AG09309 (cell line): Measurements from ENCODE around the gene TMEM45A.
A peak's percentile ranks its signal among the peaks of the same experiment; 100 is the strongest.

Experiments used
- DNase-seq: peaks from one replicate; pipeline ENCODE4 v3.0.0-alpha.2; 2010; ENCODE audit warnings: low read depth
- H3K4me3 ChIP-seq: 2 replicates; pipeline ENCODE4 v1.5.1; 2011; ENCODE audit warnings: mild to moderate bottlenecking, low read depth, low read length, moderate library complexity; ENCODE audit not compliant: control insufficient read depth
- TF ChIP-seq, protein P1 (sequence below): IDR thresholded peaks from 2 replicates; pipeline ENCODE4 v1.5.1; 2011; ENCODE audit warnings: mild to moderate bottlenecking, low read depth, low read length, inconsistent platforms; ENCODE audit not compliant: insufficient read depth, control insufficient read depth; ENCODE audit errors: missing control alignments

TMEM45A gene

DNA sequence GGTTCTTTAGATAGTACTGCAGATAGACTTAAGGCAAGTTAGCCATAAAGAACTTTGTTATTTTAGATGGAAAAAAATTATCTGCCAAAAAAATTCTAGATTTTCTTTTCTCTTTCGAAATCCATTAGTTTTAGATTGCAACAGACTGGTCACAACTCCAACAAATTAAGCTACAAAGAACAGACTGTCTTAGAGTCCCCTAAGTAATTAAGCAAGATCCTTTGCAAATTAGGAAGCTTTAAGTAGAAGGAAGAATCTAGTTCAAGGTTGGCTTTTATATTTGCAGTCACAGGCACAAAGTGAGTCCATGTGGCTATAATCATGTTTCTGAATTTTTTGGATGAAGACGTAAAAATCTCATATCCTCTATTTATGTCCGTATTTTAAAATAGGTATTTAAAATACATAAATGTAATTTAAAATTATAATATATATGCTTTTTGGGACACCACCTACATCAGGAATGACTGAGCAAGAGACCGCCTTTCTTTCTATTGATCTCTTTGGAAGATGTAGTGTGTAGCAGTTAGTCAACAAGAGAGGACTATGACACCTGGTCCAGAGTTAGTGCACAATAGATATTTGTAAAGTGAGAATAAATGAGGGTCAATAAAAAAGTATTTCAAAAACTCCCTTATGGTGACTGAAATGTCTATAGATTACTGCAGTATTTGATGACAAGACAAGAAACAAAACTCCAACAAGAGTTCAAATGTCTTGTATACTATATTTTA lies 34.4 kb downstream of the TMEM45A start:
- DNase-seq: no peak
- no peak overlapping the region for H3K4me3 ChIP-seq

DNA sequence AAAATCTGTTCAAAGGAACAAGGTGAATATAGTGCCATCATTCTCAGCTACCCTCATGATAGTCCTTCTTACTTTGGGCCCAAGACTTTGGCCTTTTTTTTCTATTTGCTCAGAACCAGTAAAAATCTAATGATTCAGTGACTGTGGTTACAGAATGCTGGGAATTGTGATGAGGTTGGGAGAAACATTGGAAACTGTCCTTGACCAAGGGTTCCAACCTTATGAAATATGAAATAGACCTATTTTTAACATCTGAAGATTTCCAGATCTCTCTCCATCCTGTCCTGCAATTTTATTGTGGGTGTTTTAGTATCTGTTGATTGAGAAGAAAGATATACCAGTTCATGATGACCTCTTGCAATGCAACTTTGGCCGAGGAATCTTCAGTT lies 34.9 kb downstream of the TMEM45A start:
- TF ChIP-seq, protein P1, sequence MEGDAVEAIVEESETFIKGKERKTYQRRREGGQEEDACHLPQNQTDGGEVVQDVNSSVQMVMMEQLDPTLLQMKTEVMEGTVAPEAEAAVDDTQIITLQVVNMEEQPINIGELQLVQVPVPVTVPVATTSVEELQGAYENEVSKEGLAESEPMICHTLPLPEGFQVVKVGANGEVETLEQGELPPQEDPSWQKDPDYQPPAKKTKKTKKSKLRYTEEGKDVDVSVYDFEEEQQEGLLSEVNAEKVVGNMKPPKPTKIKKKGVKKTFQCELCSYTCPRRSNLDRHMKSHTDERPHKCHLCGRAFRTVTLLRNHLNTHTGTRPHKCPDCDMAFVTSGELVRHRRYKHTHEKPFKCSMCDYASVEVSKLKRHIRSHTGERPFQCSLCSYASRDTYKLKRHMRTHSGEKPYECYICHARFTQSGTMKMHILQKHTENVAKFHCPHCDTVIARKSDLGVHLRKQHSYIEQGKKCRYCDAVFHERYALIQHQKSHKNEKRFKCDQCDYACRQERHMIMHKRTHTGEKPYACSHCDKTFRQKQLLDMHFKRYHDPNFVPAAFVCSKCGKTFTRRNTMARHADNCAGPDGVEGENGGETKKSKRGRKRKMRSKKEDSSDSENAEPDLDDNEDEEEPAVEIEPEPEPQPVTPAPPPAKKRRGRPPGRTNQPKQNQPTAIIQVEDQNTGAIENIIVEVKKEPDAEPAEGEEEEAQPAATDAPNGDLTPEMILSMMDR: no peak
- no peak overlapping the region for H3K4me3 ChIP-seq
- no peak for DNase-seq

More for the DNA sequence above, 34.4 kb downstream of the TMEM45A start:
- TF ChIP-seq, protein P1: no peak

DNA sequence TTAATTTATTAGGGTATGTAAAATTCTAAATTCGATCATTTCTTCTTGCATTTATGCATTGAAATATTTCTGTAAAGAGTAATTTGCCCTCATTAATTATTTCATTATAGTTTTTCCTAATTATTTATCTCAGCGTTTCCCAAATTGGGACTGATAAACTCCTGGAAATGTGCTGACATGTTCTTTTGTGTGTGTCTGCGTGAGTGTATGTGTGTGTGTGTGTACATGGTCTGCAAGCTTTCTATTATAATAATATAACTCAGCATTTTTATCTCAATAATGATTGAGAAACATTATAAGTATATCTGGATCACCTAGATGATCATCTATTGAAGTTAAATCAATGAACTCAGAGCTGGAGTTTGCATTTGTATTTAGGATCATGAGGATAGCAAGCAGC lies 38.7 kb downstream of the TMEM45A start:
- DNase-seq: no peak
- TF ChIP-seq, protein P1: no peak

DNA sequence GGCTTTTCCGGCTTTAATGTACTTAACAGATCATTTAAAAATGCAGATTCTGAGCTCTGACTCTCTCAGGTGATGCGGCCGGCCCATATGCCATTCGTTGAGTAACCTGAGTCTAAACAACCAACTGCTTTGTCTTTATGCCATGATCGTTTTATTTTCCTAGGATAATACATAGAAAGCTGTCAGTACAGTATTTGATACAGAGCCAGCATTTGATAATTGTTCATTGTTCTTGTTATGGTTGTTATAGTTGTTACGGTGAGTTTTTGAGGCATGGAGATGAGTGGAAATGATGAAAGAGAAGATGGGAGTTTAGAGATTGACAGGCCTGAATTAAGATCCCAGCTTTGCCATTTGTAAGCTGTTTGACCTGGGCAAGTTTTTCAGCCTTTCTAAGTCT lies 40.0 kb downstream of the TMEM45A start:
- DNase-seq: no peak
- no peak overlapping the region for H3K4me3 ChIP-seq
- TF ChIP-seq, protein P1: no peak

More for the DNA sequence above, 38.7 kb downstream of the TMEM45A start:
- H3K4me3 ChIP-seq: no peak overlapping the region

DNA sequence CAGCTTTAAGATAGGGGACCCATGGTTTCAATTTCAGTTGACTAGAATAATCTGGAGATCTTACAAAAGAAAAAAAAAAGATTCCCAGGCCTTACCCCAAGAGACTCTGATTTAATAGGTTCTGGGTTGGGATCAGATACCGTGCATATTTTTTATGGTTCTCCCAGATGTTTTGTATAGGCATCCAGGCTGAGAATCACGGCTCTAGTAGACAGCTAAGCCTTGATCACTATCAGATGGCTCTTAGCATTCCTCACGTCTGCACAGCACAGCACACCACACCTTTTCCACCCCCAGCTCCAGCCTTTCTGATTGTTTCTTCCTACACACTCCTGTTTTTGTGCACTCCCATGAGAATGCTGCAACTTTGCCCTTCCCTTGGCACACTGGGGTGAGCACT lies 40.8 kb downstream of the TMEM45A start:
- TF ChIP-seq, protein P1: no peak
- H3K4me3 ChIP-seq: no peak overlapping the region
- DNase-seq: peak; percentile 81

DNA sequence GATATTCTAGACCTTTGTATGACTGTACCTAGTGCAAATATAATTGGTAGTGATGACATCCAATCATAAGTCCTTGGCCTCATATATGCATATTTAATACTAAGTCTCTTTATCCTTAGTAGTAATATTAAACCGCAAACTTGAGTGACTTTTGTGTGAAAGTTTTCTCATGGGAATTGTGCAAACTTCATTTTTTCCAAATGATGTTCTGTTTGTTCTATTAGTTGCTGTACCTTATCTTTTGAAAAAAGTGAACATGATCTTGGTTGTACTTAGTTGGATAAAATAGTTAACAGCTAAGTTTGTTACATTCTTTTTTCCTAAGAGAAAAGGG lies 43.2 kb downstream of the TMEM45A start:
- TF ChIP-seq, protein P1: no peak
- DNase-seq: no peak
- no peak overlapping the region for H3K4me3 ChIP-seq

DNA sequence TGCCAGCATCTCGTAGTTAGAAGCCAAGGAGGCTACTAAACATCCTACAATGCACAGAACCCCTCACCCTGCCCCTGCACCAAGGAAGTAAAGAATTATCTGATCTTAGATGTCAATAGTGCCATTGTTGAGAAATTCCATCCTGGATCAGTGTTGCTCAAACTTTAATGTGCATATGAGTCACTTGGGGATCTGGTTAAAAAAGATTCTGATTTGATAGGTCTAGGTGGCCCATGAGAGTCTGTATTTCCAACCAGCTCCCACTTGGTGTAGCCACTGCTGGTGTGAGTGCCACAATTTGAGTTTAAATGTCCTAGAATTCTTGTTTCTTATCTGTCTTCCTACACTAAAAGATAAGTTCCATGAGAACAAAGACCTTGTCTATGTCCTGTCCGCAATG lies 43.7 kb downstream of the TMEM45A start:
- DNase-seq: no peak
- no peak overlapping the region for H3K4me3 ChIP-seq
- TF ChIP-seq, protein P1: no peak
